Activated CD4-positive, CD25-positive, alpha-beta regulatory T cell (primary cell): Measurements from ENCODE around the gene DSTYK.
A peak's percentile ranks its signal among the peaks of the same experiment; 100 is the strongest.
"Not testable (repeated sequence)": the region's sequence is repeated elsewhere in the genome, so short reads cannot be mapped to it uniquely, and the experiment has no call there.

ENCODE experiments used
- DNase-seq, 4 experiments: peaks; one replicate each; lab custom pipeline; 2025; lab: John Stamatoyannopoulos, UW

The DSTYK gene

DNA sequence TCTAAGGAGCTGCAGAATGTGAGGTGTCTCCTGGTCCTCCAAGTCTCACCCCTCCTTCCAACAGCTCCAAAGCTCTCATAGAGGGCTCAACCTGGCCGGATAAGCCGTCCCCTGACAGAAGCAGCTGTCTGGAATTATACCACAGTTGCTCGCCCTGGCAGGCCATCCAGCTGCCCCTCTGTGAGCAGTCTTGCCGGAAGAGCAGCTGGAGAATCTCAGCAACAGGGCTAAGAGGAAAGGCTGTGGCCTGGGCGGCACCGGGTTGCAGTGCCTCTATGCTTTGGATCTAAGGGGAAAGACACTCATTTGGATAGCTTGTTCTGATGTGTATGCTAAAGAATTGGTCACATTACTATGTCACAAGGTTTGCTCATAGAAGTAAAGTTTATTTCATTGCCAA, 28.6 kb upstream of the DSTYK start:
- DNase-seq: no peak

- no peak for DNase-seq
Measured at GRCh38 chr1:205239078-205239477, 27.6 kb upstream of the DSTYK start.

DNA sequence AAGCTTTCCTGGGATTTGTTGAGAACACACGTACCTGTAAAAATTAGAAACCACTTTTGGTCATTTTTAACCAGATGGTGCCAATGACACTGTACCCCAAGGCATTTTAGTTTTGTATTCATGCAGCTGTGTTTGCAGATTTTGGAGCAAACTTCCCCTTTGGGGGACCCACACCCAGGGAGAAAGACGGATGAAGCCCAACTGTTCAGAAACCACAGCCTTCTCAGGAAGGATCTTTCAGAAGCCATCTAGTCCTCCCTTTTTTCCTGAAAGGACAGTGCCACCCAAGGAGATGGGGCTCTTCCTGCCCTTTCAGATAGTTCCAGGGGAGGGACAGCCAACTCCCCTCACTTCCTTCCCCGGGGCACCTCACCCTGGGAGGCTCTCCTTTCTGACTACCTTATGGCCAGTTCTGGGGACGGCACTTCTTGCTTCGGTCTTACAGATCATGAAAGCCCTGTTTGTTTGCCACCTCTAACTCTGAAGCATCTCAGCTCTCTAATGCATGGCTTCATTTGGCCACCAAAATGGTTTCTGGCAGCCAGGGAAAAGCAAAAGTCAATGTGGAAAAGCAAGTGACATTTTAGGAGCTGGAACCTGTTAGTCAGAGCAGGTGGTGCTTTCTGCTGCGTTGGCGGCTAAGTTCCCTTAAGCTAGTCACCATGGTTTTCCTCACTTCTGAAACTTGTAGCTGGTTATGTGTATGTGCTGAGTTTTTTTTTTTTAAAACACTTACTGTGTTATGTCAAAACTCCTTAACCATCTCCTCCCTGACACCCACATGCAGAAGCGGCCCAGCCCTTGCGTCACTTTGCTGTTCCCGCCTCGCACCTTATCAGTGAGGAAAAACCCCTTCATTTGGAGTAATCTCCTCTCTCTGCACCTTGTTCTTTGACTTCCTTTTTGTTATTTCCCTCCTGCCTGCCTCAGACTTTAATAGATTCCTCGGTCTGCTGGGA, 26.3 kb upstream of the DSTYK start:
- no peak for DNase-seq

- no peak for DNase-seq
Measured at GRCh38 chr1:205236951-205237475, 25.5 kb upstream of the DSTYK start.

- no peak for DNase-seq
Measured at GRCh38 chr1:205236526-205236925, 25.0 kb upstream of the DSTYK start.

DNA sequence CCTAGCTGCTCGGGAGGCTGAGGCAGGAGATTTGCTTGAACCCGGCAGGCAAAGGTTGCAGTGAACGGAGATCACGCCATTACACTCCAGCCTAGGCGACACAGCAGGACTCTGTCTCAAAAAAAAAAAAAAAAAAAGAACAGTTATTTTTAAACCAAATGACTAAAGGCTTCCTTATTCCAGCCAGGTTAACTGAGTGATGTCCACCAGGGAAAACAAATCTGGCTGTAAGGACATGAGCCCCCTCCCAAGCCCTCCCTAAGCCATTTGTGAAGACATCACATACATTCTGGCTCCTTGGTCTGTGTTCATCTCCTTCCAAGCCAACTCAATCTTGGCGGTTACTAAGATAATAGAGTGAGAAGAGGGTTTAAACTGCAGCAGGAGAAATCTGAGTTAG, 24.4 kb upstream of the DSTYK start:
- DNase-seq: no peak

DNA sequence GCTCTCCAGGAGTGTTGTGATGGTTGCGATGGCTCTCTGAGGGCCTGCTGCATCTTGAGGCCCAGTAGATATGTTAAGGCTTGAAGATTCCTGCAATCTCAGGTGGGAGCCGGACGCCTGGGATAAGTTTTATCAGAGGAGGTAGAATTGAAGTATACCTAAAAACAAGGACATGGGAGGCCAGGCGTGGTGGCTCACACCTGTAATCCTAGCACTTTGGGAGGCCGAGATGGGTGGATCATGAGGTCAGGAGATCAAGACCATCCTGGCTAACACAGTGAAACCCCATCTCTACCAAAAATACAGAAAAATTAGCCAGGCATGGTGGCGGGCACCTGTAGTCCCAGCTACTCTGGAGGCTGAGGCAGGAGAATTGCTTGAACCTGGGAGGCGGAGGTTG, 22.5 kb upstream of the DSTYK start:
- not testable (repeated sequence) for DNase-seq

DNA sequence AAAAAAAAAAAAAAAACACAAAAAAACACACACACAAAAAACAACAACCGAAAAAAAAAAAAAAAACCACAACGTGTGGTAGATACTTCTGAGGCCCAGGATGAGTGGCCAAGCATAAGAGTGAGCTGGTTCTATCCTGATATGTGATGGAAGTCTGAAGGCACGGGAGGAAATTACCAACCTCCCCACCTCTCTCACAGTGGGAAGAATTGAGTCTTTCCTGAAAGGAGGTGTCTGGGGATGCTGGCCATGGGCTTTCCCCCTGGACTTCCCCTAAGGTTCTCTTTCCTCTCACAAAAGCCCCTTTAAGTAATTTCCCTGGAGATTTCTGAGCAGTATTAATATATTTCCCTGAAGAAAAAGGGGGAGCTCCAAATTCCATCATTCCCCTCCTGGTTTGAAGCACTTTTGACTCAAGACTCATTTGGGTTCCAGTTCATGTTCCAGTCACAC, 21.5 kb upstream of the DSTYK start:
- no peak for DNase-seq

- DNase-seq: no peak
Measured at GRCh38 chr1:205232127-205232820, 20.8 kb upstream of the DSTYK start.

- DNase-seq: no peak
Measured at GRCh38 chr1:205230982-205231381, 19.5 kb upstream of the DSTYK start.

GRCh38 chr1:205229916-205230700, 18.6 kb upstream of the DSTYK start:
- DNase-seq: no peak

DNA sequence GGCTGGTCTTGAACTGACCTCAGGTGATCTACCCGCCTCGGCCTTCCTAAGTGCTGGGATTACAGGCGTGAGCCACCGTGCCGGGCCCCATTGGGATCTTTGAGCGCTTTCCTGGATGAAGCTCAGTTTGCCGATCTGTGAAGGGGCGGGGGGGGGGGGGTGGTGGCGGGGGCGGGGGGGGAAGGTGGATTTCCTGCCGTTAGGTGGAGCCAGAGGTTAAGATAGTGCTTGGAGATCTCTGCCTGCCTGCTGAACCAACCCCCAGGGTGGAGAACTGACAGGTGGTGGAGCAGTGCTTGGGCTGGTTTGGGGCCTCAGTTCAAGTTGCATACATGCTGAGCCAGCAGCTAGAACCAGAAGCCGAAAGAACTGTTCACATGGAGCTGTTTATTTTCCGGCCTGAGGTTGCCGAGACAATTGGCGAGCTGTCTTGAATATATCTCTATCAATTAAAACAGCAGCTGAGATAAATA, 17.9 kb upstream of the DSTYK start:
- peak in 2 of 4 experiments; percentile 26 to 32 for DNase-seq

DNA sequence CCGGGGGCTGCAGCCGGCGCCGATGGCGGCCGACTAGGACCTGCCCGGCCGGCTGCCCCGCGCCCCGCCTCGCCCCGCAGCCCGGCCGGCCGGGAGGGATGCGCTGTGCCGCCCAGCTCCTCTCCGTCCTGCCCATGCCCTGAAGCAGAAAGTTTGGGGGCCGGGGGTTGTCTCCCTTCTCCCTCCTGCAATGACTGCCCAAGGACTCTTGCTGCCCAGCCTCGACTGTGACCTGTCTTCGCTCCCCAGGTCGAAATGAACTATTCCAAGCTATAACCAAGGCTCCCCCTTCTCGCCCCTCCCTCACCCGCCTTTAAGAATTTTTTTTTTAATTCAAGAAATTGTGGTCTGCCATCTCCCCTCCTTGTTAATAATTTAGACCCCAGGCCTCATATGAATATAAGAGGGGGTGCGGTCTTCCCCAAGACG, 16.6 kb upstream of the DSTYK start:
- no peak for DNase-seq

- peak; percentile 20 to 49 (median 30) for DNase-seq
Measured at GRCh38 chr1:205227584-205228013, 16.1 kb upstream of the DSTYK start, which contains the start of gene TMCC2. TSS of gene TMCC2 (plus strand) at chr1:205227946. CDS start at chr1:205228565, 619 bp downstream.

DNA sequence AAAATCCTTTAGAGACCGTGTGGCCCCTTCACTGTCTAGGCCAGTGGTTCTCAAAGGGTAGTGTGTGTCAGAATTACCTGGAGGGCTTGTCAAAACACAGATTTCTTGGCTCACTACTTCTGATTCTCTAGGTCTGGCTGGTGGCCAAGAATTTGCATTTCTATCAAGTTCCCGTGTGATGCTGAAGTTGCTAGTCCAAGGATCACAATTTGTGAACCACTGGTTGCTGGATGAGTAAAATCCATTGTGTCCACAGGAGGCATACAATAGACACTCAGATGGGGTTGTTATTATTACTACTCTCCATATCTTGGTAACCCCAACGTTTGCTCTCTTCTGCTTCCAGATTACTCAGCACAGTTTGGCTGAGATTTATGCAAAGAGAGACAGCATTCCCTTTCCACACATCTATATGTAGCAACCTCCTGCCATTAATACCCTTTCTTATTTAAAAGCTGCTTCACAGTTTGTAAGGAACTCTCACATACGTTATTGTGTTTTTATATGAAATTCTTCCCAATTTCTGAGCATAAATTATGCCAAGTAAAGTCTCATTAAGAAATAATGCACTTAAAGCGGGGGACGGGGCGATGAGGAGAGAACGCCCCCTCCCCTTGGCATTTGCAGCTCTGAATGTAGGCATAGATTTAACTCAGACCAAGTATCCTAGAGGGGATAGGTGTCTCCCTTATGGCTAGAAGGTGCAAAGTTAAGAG, 15.5 kb upstream of the DSTYK start:
- no peak for DNase-seq

GRCh38 chr1:205225901-205226765, 14.6 kb upstream of the DSTYK start:
- DNase-seq: no peak

DNA sequence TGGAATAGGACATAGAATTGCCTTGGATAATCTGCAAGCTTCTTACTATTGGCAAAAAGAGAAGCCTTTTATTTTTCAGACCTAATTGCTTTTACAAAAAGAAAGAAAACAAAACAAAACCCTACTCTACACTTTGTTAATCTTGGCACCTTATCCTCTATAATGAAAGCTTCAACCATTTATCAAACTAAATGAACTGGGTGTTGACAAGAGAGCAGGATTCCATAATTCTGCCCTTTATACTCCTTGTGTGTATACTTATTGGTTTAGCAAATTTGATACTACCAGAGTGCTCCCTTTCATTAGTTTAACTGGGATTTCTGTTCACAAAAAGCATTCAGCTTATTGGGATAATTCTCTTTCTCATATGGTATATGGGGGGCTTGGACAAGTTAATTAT, 13.2 kb upstream of the DSTYK start:
- DNase-seq: no peak

- no peak for DNase-seq
Measured at GRCh38 chr1:205220421-205220820, 8.9 kb upstream of the DSTYK start.

DNA sequence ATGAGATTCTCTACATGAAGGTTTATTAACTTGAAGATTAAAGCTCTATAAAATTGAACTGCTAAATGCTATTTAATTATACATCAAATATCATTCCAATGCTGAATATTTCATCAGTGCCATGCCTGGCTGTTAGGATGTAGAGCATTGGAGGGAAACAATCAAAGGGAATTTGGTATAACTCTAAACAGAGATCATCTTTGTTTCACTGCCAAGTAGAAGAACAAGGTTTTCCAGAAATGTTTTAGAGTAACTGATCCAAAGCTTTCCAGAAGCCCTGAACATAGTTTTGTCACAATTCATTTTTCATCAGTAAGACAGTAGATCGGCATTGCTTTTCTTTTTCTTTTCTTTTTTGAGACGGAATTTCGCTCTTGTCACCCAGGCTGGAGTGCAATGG, 5.9 kb upstream of the DSTYK start:
- DNase-seq: no peak

- no peak for DNase-seq
Measured at GRCh38 chr1:205216588-205216987, 5.1 kb upstream of the DSTYK start.
